Uterus (tissue), 2 donors: ENCODE results near the gene SCAPER.

Source experiments
- CTCF ChIP-seq, 4 experiments: fragments of 200-600 bp in 2 of 4; fragments of 450-650 bp in 2 of 4; sonication (generic) in 2 of 4; IDR thresholded peaks; one replicate each; pipeline ENCODE4 v1.5.1; 2016 to 2019; ENCODE audit warnings: antibody characterized with exemption in 4 of 4, mild to moderate bottlenecking in 2 of 4, moderate library complexity in 1 of 4
- POLR2A ChIP-seq, 2 donors: fragments of 450-650 bp; IDR thresholded peaks; one replicate each; pipeline ENCODE4 v1.6.1; 2016; ENCODE audit warnings: antibody characterized with exemption in 2 of 2, mild to moderate bottlenecking in 1 of 2, moderate library complexity in 1 of 2

GRCh38 chr15:76483018-76483417 is 422.1 kb downstream of the SCAPER start:
- TF ChIP-seq CTCF (IDR thresholded peaks at IDR 0.05) (no peak), POLR2A (IDR thresholded peaks at IDR 0.05) (no peak)
